ENCODE measurements around the gene POP7.

The POP7 gene

GRCh38 chr7:100731937-100732636 lies 26.2 kb downstream of the POP7 start:
- H3K4me3 ChIP-seq (replicated peaks in 1 of 2; ENCODE audit: low read depth in 2 of 2, low read length in 2 of 2), result no peak overlapping the region
- TF ChIP-seq, protein P1, sequence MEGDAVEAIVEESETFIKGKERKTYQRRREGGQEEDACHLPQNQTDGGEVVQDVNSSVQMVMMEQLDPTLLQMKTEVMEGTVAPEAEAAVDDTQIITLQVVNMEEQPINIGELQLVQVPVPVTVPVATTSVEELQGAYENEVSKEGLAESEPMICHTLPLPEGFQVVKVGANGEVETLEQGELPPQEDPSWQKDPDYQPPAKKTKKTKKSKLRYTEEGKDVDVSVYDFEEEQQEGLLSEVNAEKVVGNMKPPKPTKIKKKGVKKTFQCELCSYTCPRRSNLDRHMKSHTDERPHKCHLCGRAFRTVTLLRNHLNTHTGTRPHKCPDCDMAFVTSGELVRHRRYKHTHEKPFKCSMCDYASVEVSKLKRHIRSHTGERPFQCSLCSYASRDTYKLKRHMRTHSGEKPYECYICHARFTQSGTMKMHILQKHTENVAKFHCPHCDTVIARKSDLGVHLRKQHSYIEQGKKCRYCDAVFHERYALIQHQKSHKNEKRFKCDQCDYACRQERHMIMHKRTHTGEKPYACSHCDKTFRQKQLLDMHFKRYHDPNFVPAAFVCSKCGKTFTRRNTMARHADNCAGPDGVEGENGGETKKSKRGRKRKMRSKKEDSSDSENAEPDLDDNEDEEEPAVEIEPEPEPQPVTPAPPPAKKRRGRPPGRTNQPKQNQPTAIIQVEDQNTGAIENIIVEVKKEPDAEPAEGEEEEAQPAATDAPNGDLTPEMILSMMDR (IDR thresholded peaks at IDR 0.05; ENCODE audit: low read depth, low read length), result no peak
- DNase-seq (ENCODE audit: low read depth in 2 of 2), result no peak

DNA sequence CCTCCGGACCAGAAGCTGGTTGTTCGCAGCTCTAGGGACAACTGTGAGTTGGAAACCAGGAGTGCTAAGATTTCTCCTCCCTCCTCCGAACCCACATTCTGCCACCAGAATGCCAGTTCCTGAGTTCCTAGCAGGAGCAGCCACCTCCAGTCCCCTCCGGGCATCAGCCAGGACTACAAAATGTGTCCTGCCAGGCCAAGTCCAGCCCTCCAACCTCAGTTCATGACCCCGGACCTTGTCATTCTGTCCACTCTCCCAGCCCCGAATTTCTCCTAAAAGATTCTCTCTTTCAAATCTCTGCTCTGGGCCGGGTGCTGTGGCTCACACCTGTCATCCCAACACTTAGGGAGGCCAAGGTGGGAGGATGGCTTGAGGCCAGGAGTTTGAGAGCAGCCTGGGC lies 29.8 kb downstream of the POP7 start:
- TF ChIP-seq, protein P1 (IDR thresholded peaks at IDR 0.05; ENCODE audit: low read depth, low read length), result no peak
- no peak overlapping the region for H3K4me3 ChIP-seq (replicated peaks in 1 of 2; ENCODE audit: low read depth in 2 of 2, low read length in 2 of 2)
- no peak for DNase-seq (ENCODE audit: low read depth in 2 of 2)

- no peak for DNase-seq (ENCODE audit: low read depth in 2 of 2)
- H3K4me3 ChIP-seq (replicated peaks in 1 of 2; ENCODE audit: low read depth in 2 of 2, low read length in 2 of 2), result no peak overlapping the region
- TF ChIP-seq, protein P1 (IDR thresholded peaks at IDR 0.05; ENCODE audit: low read depth, low read length), result no peak
Observed at GRCh38 chr7:100736671-100737070, 30.8 kb downstream of the POP7 start.

GRCh38 chr7:100739934-100740333 lies 34.0 kb downstream of the POP7 start:
- H3K4me3 ChIP-seq (replicated peaks in 1 of 2; ENCODE audit: low read depth in 2 of 2, low read length in 2 of 2), result no peak overlapping the region
- TF ChIP-seq, protein P1 (IDR thresholded peaks at IDR 0.05; ENCODE audit: low read depth, low read length), result no peak
- DNase-seq (ENCODE audit: low read depth in 2 of 2), result no peak

DNA sequence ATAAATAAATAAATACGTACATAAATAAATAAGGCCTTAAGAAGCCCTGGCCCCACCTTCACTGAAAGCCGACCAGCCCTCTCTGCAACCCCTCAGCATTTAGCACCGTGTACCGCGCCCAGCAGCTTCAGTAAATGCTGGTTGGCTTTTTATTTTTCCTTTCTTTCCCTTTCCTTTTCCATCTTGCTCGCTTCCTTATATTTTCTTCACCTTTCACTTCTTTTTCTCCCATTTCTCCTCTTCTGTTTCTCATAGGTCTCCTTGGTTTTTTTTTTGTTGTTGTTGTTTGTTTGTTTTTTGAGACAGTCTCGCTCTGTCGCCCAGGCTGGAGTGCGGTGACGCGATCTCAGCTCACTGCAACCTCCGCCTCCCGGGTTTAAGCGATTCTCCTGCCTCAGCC lies 38.7 kb downstream of the POP7 start:
- no peak for DNase-seq (ENCODE audit: low read depth in 2 of 2)
- TF ChIP-seq, protein P1 (IDR thresholded peaks at IDR 0.05; ENCODE audit: low read depth, low read length), result no peak
- no peak overlapping the region for H3K4me3 ChIP-seq (replicated peaks in 1 of 2; ENCODE audit: low read depth in 2 of 2, low read length in 2 of 2)

DNA sequence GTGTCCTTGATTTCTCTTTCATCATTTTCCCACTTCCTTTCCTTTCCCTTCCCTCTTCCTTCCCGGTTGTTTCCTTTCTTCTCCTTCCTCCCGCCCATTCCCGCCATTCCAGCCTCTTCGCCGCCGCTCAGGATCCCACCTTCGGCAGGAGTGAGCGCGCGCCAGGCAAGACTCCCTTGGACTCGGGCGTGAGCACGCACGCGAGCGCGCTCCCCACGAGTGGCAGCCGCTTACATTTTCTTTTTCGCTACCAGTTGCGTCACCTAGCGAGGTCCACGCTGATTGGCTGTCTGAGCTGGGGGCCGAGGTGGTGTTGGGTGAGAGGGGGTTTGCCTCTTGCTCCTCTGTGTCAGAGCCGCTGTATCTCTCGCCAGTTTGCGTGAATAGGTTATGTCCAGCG lies 39.3 kb downstream of the POP7 start:
- peak; percentile 58 to 62 for DNase-seq (ENCODE audit: low read depth in 2 of 2)
- TF ChIP-seq, protein P1 (IDR thresholded peaks at IDR 0.05; ENCODE audit: low read depth, low read length), result no peak
- H3K4me3 ChIP-seq (replicated peaks in 1 of 2; ENCODE audit: low read depth in 2 of 2, low read length in 2 of 2), result peak overlapping the region; percentile 37 to 53

DNA sequence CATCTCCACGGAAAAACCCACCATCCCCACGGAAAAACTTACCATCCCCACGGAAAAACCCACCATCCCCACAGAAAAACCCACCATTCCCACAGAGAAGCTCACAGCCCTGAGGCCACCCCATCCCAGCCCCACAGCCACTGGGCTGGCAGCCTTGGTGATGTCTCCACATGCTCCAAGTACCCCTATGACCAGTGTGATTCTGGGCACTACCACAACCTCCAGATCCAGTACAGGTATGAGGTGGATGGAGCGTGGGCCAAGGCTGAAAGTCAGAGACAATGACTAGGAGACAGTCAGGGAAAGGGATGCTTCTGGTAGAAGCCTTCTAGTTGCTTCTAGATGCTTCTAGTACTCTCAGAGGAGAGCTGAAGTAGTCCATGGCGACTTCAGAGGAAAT lies 47.1 kb downstream of the POP7 start:
- no peak for DNase-seq (ENCODE audit: low read depth in 2 of 2)
- no peak overlapping the region for H3K4me3 ChIP-seq (replicated peaks in 1 of 2; ENCODE audit: low read depth in 2 of 2, low read length in 2 of 2)
- TF ChIP-seq, protein P1 (IDR thresholded peaks at IDR 0.05; ENCODE audit: low read depth, low read length), result no peak

Measured in cardiac fibroblast (primary cell).